MCF 10A (cell line): ENCODE results near the gene DDIAS. TPM values are rescaled to one million over a fixed set of nuclear protein-coding genes. Genes with fewer than 3 reads are reported as not detected.

Source experiments
- BruUV-seq: library from RNA; stranded (reverse); fragments of 400-500 nt; replicated peaks from 2 replicates; lab custom pipeline; 2021; lab: Mats Ljungman, UMichigan
- CTCF ChIA-PET: fragments of 300-600 bp; sonication (Branson Sonifier 250); formaldehyde crosslinking; extraction: SDS; loops from one replicate; lab custom pipeline; 2021; ENCODE audit warnings: antibody characterized with exemption, inconsistent platforms; lab: Yijun Ruan, JAX
- POLR2A ChIA-PET: fragments of 300-600, 350-650 bp; sonication (Branson Sonifier 250); formaldehyde crosslinking; extraction: SDS; loops from one replicate; lab custom pipeline; 2020; ENCODE audit warnings: antibody characterized with exemption, inconsistent platforms; lab: Yijun Ruan, JAX
- DNase-seq: peaks from one replicate; pipeline ENCODE4 v3.0.0-alpha.2; 2018; ENCODE audit not compliant: unreplicated experiment
- H3K27ac Mint-ChIP-seq: one replicate; pipeline ENCODE4 v1.8.0; 2022; ENCODE audit warnings: mild to moderate bottlenecking, low read depth, mixed read lengths; ENCODE audit not compliant: unreplicated experiment
- H3K27me3 Mint-ChIP-seq: one replicate; pipeline ENCODE4 v1.8.0; 2022; ENCODE audit warnings: mixed read lengths; ENCODE audit not compliant: insufficient read depth, unreplicated experiment
- H3K36me3 Mint-ChIP-seq: one replicate; pipeline ENCODE4 v1.8.0; 2022; ENCODE audit warnings: mild to moderate bottlenecking, moderate library complexity, mixed read lengths; ENCODE audit not compliant: insufficient read depth, unreplicated experiment
- H3K4me1 Mint-ChIP-seq: one replicate; pipeline ENCODE4 v1.8.0; 2022; ENCODE audit warnings: mixed read lengths; ENCODE audit not compliant: insufficient read depth, unreplicated experiment
- H3K4me3 Mint-ChIP-seq: one replicate; pipeline ENCODE4 v1.8.0; 2022; ENCODE audit warnings: mild to moderate bottlenecking, moderate library complexity, mixed read lengths; ENCODE audit not compliant: unreplicated experiment
- H3K9me3 Mint-ChIP-seq: one replicate; pipeline ENCODE4 v1.8.0; 2022; ENCODE audit warnings: mixed read lengths; ENCODE audit not compliant: unreplicated experiment
- CTCF ChIP-seq: fragments of 200-600 bp; IDR thresholded peaks from one replicate; pipeline ENCODE4 v1.8.0; 2022; ENCODE audit warnings: antibody characterized with exemption, mild to moderate bottlenecking; ENCODE audit not compliant: unreplicated experiment
- intact Hi-C: fragments of 100-400 bp; cut with micrococcal nuclease; formaldehyde crosslinking; loops from 2 replicates; pipeline ENCODE4 v1.14.1; 2022
- total RNA-seq: library from RNA; stranded (reverse); gene quantifications from 2 replicates; pipeline ENCODE4 v1.2.3, GENCODE V29; 2022

Gene DDIAS
- total RNA-seq, 1 experiment from 2014 or later = 7.7 TPM

DNA sequence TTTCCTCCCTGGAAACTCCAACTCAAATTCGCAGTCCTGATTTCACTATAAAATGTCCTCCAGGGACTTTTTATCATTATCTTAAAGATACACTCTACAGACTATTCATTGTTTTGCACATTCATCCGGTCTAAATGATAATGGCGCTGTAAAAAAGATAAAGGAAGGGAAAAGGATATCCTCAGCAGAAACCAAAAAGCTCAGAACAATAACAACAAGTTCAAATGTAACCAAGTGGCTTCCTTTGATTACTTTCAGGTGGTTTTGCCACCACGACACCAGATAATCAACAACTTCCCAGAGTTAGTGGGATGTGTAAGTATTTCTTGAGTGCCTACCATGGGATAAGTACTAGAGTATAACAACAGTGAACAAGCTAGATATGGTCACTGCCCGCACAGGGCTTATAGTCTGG lies 27.6 kb upstream of the DDIAS start:
- DNase-seq = no peak
- CTCF ChIA-PET = interaction anchor here (0.6 to 1.0 kb wide), 2 partner anchors 12 to 1682 kb away, joined by 3 to 4 read pairs; no protein-coding TSS in a partner anchor

GRCh38 chr11:82874646-82875523 lies 26.7 kb upstream of the DDIAS start:
- TF ChIP-seq CTCF = no peak
- no peaks in the 10 kb centered on the region for H3K9me3 Mint-ChIP-seq
- H3K4me3 Mint-ChIP-seq = no peak overlapping the region
- H3K4me1 Mint-ChIP-seq = peaks cover 6% of the 10 kb centered on the region
- ChIA-PET CTCF (interaction anchor here (1.0 to 3.2 kb wide), 2 partner anchors 8 to 11 kb away, joined by 4 to 19 read pairs; no protein-coding TSS in a partner anchor), POLR2A (no interaction called here)
- no TSS peak for BruUV-seq
- peak overlapping the region; percentile 39 for H3K27ac Mint-ChIP-seq
- no peaks in the 10 kb centered on the region for H3K27me3 Mint-ChIP-seq
- intact Hi-C loops = no loop called here
- DNase-seq = no peak
- H3K36me3 Mint-ChIP-seq = no peaks in the 10 kb centered on the region

More for the DNA sequence above, 27.6 kb upstream of the DDIAS start:
- intact Hi-C loops = no loop called here
- no peaks in the 10 kb centered on the region for H3K9me3 Mint-ChIP-seq
- no peak overlapping the region for H3K27ac Mint-ChIP-seq
- no TSS peak for BruUV-seq
- peaks cover 16% of the 10 kb centered on the region for H3K4me1 Mint-ChIP-seq
- no peaks in the 10 kb centered on the region for H3K27me3 Mint-ChIP-seq
- no peaks in the 10 kb centered on the region for H3K36me3 Mint-ChIP-seq
- TF ChIP-seq CTCF = no peak
- no peak overlapping the region for H3K4me3 Mint-ChIP-seq
- POLR2A ChIA-PET = interaction anchor here (0.6 to 1.1 kb wide), 3 partner anchors 26 to 407 kb away, joined by 3 to 6 read pairs (median 4); partner anchors contain the start of gene PRCP

DNA sequence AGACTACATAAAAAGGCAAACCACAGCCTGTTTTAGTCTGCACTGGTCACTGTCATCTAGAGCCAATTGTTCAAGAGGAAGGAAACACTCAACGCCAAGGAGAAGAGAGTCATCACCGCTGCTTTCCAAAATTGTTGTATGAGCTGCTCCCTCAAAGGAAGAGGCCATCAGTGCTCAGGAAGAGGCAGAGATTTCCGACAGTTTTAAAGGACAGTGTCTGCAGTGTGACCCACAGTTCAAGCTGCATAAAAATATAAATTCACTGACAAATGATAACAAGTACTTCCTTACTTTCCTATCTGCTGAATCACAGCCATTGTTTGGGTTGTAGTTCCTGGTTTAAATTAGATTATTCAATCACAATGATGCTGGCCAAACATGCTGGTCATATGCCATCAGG lies 17.7 kb upstream of the DDIAS start:
- no peaks in the 10 kb centered on the region for H3K36me3 Mint-ChIP-seq
- intact Hi-C loops = no loop called here
- CTCF ChIA-PET = interaction anchor here (2.3 to 2.4 kb wide), 2 partner anchors 9 to 16 kb away, joined by 6 to 10 read pairs; no protein-coding TSS in a partner anchor
- no peaks in the 10 kb centered on the region for H3K4me1 Mint-ChIP-seq
- no peak overlapping the region for H3K27ac Mint-ChIP-seq
- H3K9me3 Mint-ChIP-seq = no peaks in the 10 kb centered on the region
- POLR2A ChIA-PET = interaction anchor here (1.8 kb wide), 1 partner anchor 17 kb away, joined by 11 read pairs; the partner anchor contains the start of genes DDIAS and PRCP
- BruUV-seq = no TSS peak
- TF ChIP-seq CTCF = no peak
- DNase-seq = no peak
- no peaks in the 10 kb centered on the region for H3K27me3 Mint-ChIP-seq
- no peak overlapping the region for H3K4me3 Mint-ChIP-seq
